ENCODE data around the gene RCAN2. TPM values are rescaled to one million over a fixed set of nuclear protein-coding genes. Genes with fewer than 3 reads are reported as not detected.

RCAN2 gene
- total RNA-seq, 1 experiment from 2014 or later = not detected

DNA sequence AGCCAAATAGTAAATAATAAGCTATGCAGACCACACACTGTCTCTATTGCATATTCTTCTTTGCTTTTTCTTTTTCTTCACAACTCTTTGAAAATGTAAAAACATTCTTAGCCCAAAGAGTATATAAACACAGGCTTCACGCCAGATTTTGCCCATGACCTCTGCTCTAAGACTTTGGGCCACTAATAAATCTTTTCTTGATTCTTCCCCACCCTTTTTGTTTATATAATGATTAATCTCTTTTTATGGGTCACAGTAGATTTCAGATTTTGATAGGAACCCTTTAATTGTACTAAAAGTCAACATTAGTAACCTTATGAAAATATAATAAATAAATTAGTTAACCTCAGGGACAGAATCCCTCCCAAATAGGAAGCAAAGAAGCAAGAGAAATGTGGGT is 304.7 kb downstream of the RCAN2 start:
- DNase-seq (ENCODE audit: low spot score) = no peak
- Histone ChIP-seq H3K27me3 (replicated peaks; ENCODE audit: insufficient read depth, low read depth, low read length, poor library complexity) (peaks cover 82% of the 10 kb centered on the region), H3K4me3 (ENCODE audit: low read depth, low read length, poor library complexity, severe bottlenecking) (no peak overlapping the region), H3K4me1 (ENCODE audit: insufficient read depth, low read length, poor library complexity, severe bottlenecking) (no peaks in the 10 kb centered on the region), H3K27ac (ENCODE audit: low read depth, low read length, poor library complexity, severe bottlenecking) (no peak overlapping the region), H3K9me3 (ENCODE audit: low read depth, low read length, poor library complexity, severe bottlenecking) (no peaks in the 10 kb centered on the region), H3K36me3 (ENCODE audit: insufficient read depth, low read length, poor library complexity, severe bottlenecking) (no peaks in the 10 kb centered on the region)
- TF ChIP-seq EZH2 (IDR thresholded peaks at IDR 0.05; ENCODE audit: borderline replicate concordance, low read depth, low read length, poor library complexity, severe bottlenecking) = no peak
- TF ChIP-seq, protein P1, sequence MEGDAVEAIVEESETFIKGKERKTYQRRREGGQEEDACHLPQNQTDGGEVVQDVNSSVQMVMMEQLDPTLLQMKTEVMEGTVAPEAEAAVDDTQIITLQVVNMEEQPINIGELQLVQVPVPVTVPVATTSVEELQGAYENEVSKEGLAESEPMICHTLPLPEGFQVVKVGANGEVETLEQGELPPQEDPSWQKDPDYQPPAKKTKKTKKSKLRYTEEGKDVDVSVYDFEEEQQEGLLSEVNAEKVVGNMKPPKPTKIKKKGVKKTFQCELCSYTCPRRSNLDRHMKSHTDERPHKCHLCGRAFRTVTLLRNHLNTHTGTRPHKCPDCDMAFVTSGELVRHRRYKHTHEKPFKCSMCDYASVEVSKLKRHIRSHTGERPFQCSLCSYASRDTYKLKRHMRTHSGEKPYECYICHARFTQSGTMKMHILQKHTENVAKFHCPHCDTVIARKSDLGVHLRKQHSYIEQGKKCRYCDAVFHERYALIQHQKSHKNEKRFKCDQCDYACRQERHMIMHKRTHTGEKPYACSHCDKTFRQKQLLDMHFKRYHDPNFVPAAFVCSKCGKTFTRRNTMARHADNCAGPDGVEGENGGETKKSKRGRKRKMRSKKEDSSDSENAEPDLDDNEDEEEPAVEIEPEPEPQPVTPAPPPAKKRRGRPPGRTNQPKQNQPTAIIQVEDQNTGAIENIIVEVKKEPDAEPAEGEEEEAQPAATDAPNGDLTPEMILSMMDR (conservative IDR thresholded peaks at IDR 0.05; ENCODE audit: low read depth, low read length) = no peak
- intact Hi-C loops (cut with micrococcal nuclease; ENCODE audit: unreplicated experiment) = no loop called here
- BruUV-seq (replicated peaks) = no TSS peak
- CTCF ChIA-PET = no interaction called here
- POLR2A ChIA-PET (ENCODE audit: low non-redundant PET) = no interaction called here

DNA sequence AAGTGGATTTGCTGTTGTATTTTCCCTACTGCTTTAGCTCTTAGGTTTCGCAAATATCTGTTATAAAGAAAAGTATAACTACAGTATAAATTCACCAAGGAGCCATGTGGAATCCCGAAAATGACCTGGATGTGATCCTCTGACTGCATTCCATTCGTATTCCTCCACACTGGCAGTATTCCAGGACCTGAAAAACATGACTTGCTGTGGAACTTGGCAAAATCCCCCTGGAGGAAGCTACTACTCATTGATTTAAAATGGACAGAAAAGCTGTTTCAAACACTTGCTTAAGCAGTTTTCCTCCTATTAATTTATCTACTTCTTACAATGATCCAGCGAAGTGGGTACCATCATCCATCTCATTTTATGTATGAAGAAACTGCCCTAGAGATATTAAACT is 307.1 kb downstream of the RCAN2 start:
- ChIA-PET POLR2A (ENCODE audit: low non-redundant PET) (no interaction called here), CTCF (no interaction called here)
- Histone ChIP-seq H3K27me3 (replicated peaks; ENCODE audit: insufficient read depth, low read depth, low read length, poor library complexity) (peaks cover 76% of the 10 kb centered on the region), H3K4me1 (ENCODE audit: insufficient read depth, low read length, poor library complexity, severe bottlenecking) (no peaks in the 10 kb centered on the region), H3K9me3 (ENCODE audit: low read depth, low read length, poor library complexity, severe bottlenecking) (no peaks in the 10 kb centered on the region), H3K27ac (ENCODE audit: low read depth, low read length, poor library complexity, severe bottlenecking) (no peak overlapping the region), H3K36me3 (ENCODE audit: insufficient read depth, low read length, poor library complexity, severe bottlenecking) (no peaks in the 10 kb centered on the region), H3K4me3 (ENCODE audit: low read depth, low read length, poor library complexity, severe bottlenecking) (no peak overlapping the region)
- TF ChIP-seq EZH2 (IDR thresholded peaks at IDR 0.05; ENCODE audit: borderline replicate concordance, low read depth, low read length, poor library complexity, severe bottlenecking) = no peak
- DNase-seq (ENCODE audit: low spot score) = no peak
- BruUV-seq (replicated peaks) = no TSS peak
- intact Hi-C loops (cut with micrococcal nuclease; ENCODE audit: unreplicated experiment) = no loop called here

DNA sequence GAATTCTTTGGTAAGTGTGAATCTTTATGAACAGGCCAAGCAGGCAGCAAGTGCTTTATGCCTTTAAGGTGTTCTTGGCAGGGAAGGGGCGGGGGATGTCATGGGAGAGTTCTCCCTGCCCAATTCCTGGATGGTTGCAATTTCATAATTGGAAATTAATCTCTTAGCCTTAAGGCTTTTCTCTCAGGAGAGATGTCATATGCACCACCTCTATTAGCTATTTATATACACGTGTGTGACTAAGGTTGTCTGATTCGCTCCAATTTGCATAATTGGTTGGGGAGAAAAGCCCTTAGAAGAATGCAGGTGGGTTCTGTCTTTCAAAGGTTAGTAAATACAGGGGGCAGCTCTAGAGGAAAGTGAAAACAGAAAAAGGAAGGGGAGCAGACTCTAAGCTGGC is 315.3 kb downstream of the RCAN2 start:
- DNase-seq (ENCODE audit: low spot score) = no peak
- intact Hi-C loops (cut with micrococcal nuclease; ENCODE audit: unreplicated experiment) = no loop called here
- no TSS peak for BruUV-seq (replicated peaks)
- no peak for TF ChIP-seq EZH2 (IDR thresholded peaks at IDR 0.05; ENCODE audit: borderline replicate concordance, low read depth, low read length, poor library complexity, severe bottlenecking)
- TF ChIP-seq, protein P1 (conservative IDR thresholded peaks at IDR 0.05; ENCODE audit: low read depth, low read length) = no peak
- H3K36me3 ChIP-seq (ENCODE audit: insufficient read depth, low read length, poor library complexity, severe bottlenecking) = no peaks in the 10 kb centered on the region
- POLR2A ChIA-PET (ENCODE audit: low non-redundant PET) = no interaction called here
- H3K27ac ChIP-seq (ENCODE audit: low read depth, low read length, poor library complexity, severe bottlenecking) = no peak overlapping the region
- H3K4me3 ChIP-seq (ENCODE audit: low read depth, low read length, poor library complexity, severe bottlenecking) = no peak overlapping the region
- CTCF ChIA-PET = no interaction called here
- H3K27me3 ChIP-seq (replicated peaks; ENCODE audit: insufficient read depth, low read depth, low read length, poor library complexity) = peaks cover 37% of the 10 kb centered on the region
- no peaks in the 10 kb centered on the region for H3K4me1 ChIP-seq (ENCODE audit: insufficient read depth, low read length, poor library complexity, severe bottlenecking)
- H3K9me3 ChIP-seq (ENCODE audit: low read depth, low read length, poor library complexity, severe bottlenecking) = no peaks in the 10 kb centered on the region

DNA sequence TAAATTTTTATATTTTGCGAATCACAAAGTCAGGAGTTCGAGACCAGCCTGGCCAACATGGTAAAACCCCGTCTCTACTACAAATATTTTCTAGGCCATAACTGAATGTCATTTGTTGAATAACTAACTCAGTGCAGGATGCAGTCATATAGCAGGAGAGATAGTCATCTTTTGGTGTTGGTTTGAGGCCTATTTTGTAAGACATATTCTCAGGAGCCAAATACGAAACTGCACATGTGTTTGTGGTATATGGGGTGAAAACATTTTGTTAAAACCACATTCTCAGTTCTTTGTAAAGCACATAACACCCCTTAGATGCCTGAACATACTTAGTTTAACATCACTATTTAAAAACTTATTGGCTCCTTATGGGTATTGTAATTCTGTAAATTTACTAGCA is 315.8 kb downstream of the RCAN2 start:
- H3K9me3 ChIP-seq (ENCODE audit: low read depth, low read length, poor library complexity, severe bottlenecking) = no peaks in the 10 kb centered on the region
- peaks cover 38% of the 10 kb centered on the region for H3K27me3 ChIP-seq (replicated peaks; ENCODE audit: insufficient read depth, low read depth, low read length, poor library complexity)
- no peaks in the 10 kb centered on the region for H3K36me3 ChIP-seq (ENCODE audit: insufficient read depth, low read length, poor library complexity, severe bottlenecking)
- TF ChIP-seq, protein P1 (conservative IDR thresholded peaks at IDR 0.05; ENCODE audit: low read depth, low read length) = no peak
- TF ChIP-seq EZH2 (IDR thresholded peaks at IDR 0.05; ENCODE audit: borderline replicate concordance, low read depth, low read length, poor library complexity, severe bottlenecking) = no peak
- intact Hi-C loops (cut with micrococcal nuclease; ENCODE audit: unreplicated experiment) = no loop called here
- no peak overlapping the region for H3K4me3 ChIP-seq (ENCODE audit: low read depth, low read length, poor library complexity, severe bottlenecking)
- CTCF ChIA-PET = no interaction called here
- DNase-seq (ENCODE audit: low spot score) = no peak
- no TSS peak for BruUV-seq (replicated peaks)
- H3K27ac ChIP-seq (ENCODE audit: low read depth, low read length, poor library complexity, severe bottlenecking) = no peak overlapping the region
- no peaks in the 10 kb centered on the region for H3K4me1 ChIP-seq (ENCODE audit: insufficient read depth, low read length, poor library complexity, severe bottlenecking)
- POLR2A ChIA-PET (ENCODE audit: low non-redundant PET) = interaction anchor here (0.5 kb wide), 1 partner anchor 353 kb away, joined by 3 read pairs; no protein-coding TSS in a partner anchor

Measured in A673 (cell line).